HG03045 (cell line): ENCODE data around the gene TRIM7.
"Not testable (repeated sequence)": the region's sequence is repeated elsewhere in the genome, so short reads cannot be mapped to it uniquely, and the experiment has no call there.

Experiments
- ATAC-seq: cut with Tn5 transposase; IDR thresholded peaks from one replicate; pipeline ENCODE4 v1.9.1; 2021; ENCODE audit warnings: mild to moderate bottlenecking, moderate library complexity; ENCODE audit not compliant: unreplicated experiment

The TRIM7 gene

GRCh38 chr5:181173420-181174342 is 31.3 kb downstream of the TRIM7 start:
- peak; percentile 64 for ATAC-seq

- peak; percentile 42 for ATAC-seq
These were observed 32.0 kb downstream of the TRIM7 start for GRCh38 chr5:181173027-181173419.

GRCh38 chr5:181171782-181172181 is 33.2 kb downstream of the TRIM7 start:
- no peak for ATAC-seq

GRCh38 chr5:181170996-181171395 is 34.0 kb downstream of the TRIM7 start:
- ATAC-seq = no peak

GRCh38 chr5:181170237-181170825 is 34.7 kb downstream of the TRIM7 start:
- no peak for ATAC-seq

GRCh38 chr5:181169459-181170236 is 35.3 kb downstream of the TRIM7 start:
- not testable (repeated sequence) for ATAC-seq

GRCh38 chr5:181168595-181169118 is 36.3 kb downstream of the TRIM7 start:
- ATAC-seq = no peak

- no peak for ATAC-seq
These were observed 37.0 kb downstream of the TRIM7 start for GRCh38 chr5:181167814-181168488.

GRCh38 chr5:181166812-181167733 is 37.9 kb downstream of the TRIM7 start:
- ATAC-seq = no peak

GRCh38 chr5:181164076-181164952 is 40.7 kb downstream of the TRIM7 start:
- no peak for ATAC-seq

- ATAC-seq = no peak
These were observed 41.4 kb downstream of the TRIM7 start for GRCh38 chr5:181163487-181164075.

- no peak for ATAC-seq
These were observed 43.3 kb downstream of the TRIM7 start for GRCh38 chr5:181161534-181162175.

- ATAC-seq = not testable (repeated sequence)
These were observed 44.1 kb downstream of the TRIM7 start for GRCh38 chr5:181160755-181161533.

- peak; percentile 69 for ATAC-seq
These were observed 44.7 kb downstream of the TRIM7 start for GRCh38 chr5:181160152-181160754.

- ATAC-seq = peak; percentile 63
These were observed 45.5 kb downstream of the TRIM7 start for GRCh38 chr5:181159286-181160151.

- no peak for ATAC-seq
These were observed 46.1 kb downstream of the TRIM7 start for GRCh38 chr5:181158869-181159268.
